Ishikawa (cell line): ENCODE data around the gene CCNK.

Source experiments
- FOXM1 ChIP-seq: IDR thresholded peaks from 2 replicates; pipeline ENCODE4 v1.6.1; 2012; ENCODE audit warnings: low read depth, borderline replicate concordance
- ZBTB7A ChIP-seq: IDR thresholded peaks from 2 replicates; pipeline ENCODE4 v1.6.1; 2012; ENCODE audit warnings: low read depth

DNA sequence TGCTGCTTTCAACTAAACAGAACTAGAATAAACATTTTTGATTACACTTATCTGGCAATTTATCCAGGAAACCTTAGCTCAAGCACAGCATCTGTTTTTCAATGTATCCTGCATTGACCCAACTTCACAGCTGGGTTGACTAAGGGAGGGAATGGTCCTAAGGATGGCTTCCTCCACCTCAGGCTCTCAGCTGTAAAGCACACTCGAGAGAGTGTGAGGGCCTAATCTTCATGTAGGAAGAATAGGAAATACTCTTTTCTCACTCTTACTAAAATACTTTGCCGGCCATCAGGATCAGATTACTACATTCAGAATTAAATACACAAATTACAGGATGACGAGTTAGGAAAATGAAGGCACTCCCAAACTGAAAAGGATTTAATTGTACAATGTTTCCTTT, 7.8 kb upstream of the CCNK start:
- TF ChIP-seq FOXM1 (no peak), ZBTB7A (no peak)
